MM.1S (cell line): ENCODE data around the gene ACKR2.

Source experiments
- DNase-seq: peaks from one replicate; pipeline ENCODE4 v3.0.0-alpha.2; 2015
- H2AFZ ChIP-seq: fragments of 300-600 bp; sonication (generic); 2 replicates; pipeline ENCODE4 v1.6.0; 2016; ENCODE audit warnings: antibody characterized with exemption, low read length
- H3F3A ChIP-seq: fragments of 300-600 bp; sonication (generic); 2 replicates; pipeline ENCODE4 v1.6.1; 2016; ENCODE audit warnings: mild to moderate bottlenecking, antibody characterized with exemption, low read length, moderate library complexity, mixed read lengths; ENCODE audit not compliant: insufficient read depth
- H3K27ac ChIP-seq: fragments of 300-600 bp; sonication (generic); 2 replicates; pipeline ENCODE4 v1.5.1; 2016; ENCODE audit warnings: mild to moderate bottlenecking, low read length
- H3K27me3 ChIP-seq: fragments of 300-600 bp; sonication (generic); replicated peaks from 2 replicates; pipeline ENCODE4 v1.6.0; 2016; ENCODE audit warnings: low read length; ENCODE audit not compliant: insufficient read depth
- H3K36me3 ChIP-seq: fragments of 300-600 bp; sonication (generic); replicated peaks from 2 replicates; pipeline ENCODE4 v1.6.1; 2016; ENCODE audit warnings: mild to moderate bottlenecking, low read length, mixed read lengths; ENCODE audit not compliant: insufficient read depth
- H3K4me1 ChIP-seq: fragments of 300-600 bp; sonication (generic); 2 replicates; pipeline ENCODE4 v1.6.1; 2016; ENCODE audit warnings: low read length, mixed read lengths
- H3K4me2 ChIP-seq: fragments of 300-600 bp; sonication (generic); 2 replicates; pipeline ENCODE4 v1.6.0; 2016; ENCODE audit warnings: low read depth, low read length
- H3K4me3 ChIP-seq: fragments of 300-600 bp; sonication (generic); 2 replicates; pipeline ENCODE4 v1.5.1; 2016; ENCODE audit warnings: low read length, mixed read lengths
- H3K79me2 ChIP-seq: fragments of 300-600 bp; sonication (generic); 2 replicates; pipeline ENCODE4 v1.6.1; 2016; ENCODE audit warnings: mixed run types, low read length, mixed read lengths
- H3K9ac ChIP-seq: fragments of 300-600 bp; sonication (generic); 2 replicates; pipeline ENCODE4 v1.6.1; 2016; ENCODE audit warnings: low read length, mixed read lengths
- H3K9me2 ChIP-seq: fragments of 300-600 bp; sonication (generic); replicated peaks from 2 replicates; pipeline ENCODE4 v1.6.1; 2016; ENCODE audit warnings: mild to moderate bottlenecking, low read length, mixed read lengths; ENCODE audit not compliant: insufficient read depth
- H3K9me3 ChIP-seq: fragments of 300-600 bp; sonication (generic); replicated peaks from 2 replicates; pipeline ENCODE4 v1.6.1; 2016; ENCODE audit warnings: mild to moderate bottlenecking, low read length, mixed read lengths; ENCODE audit not compliant: insufficient read depth
- H4K20me1 ChIP-seq: fragments of 300-600 bp; sonication (generic); 2 replicates; pipeline ENCODE4 v1.6.1; 2016; ENCODE audit warnings: mild to moderate bottlenecking, low read length, moderate library complexity, mixed read lengths; ENCODE audit not compliant: insufficient read depth
- CTCF ChIP-seq: fragments of 300-600 bp; sonication (generic); IDR thresholded peaks from 2 replicates; pipeline ENCODE4 v1.5.1; 2016; ENCODE audit warnings: antibody characterized with exemption, low read length, mixed read lengths
- EZH2 ChIP-seq: fragments of 300-600 bp; sonication (generic); optimal IDR thresholded peaks from 2 replicates; pipeline ENCODE3; 2017; ENCODE audit warnings: low read depth, mild to moderate bottlenecking, antibody characterized with exemption, low read length, mixed read lengths
- EZH2phosphoT487 ChIP-seq: fragments of 300-600 bp; sonication (generic); IDR thresholded peaks from 2 replicates; pipeline ENCODE4 v1.6.1; 2018; ENCODE audit warnings: antibody characterized with exemption, low read length

ACKR2 gene

GRCh38 chr3:42809202-42809601 lies at the start of gene ACKR2:
ACKR2 (plus strand) TSS chr3:42809445; CDS start chr3:42864503, 55,058 bp downstream.
- no peaks in the 10 kb centered on the region for H3K4me1 ChIP-seq
- no peak within 1 kb of the TSS for H3K9ac ChIP-seq
- no peak within 1 kb of the TSS for H2AFZ ChIP-seq
- H3K9me2 ChIP-seq, result no peaks in the 10 kb centered on the region
- no peak within 1 kb of the TSS for H3K4me2 ChIP-seq
- H3F3A ChIP-seq, result peaks cover 1% of the 10 kb centered on the region; the same call in 1 of the 2 replicates
- H3K36me3 ChIP-seq, result no peaks in the 10 kb centered on the region
- no peak within 1 kb of the TSS for H3K4me3 ChIP-seq
- H3K27me3 ChIP-seq, result no peaks in the 10 kb centered on the region
- no peak for TF ChIP-seq CTCF
- no peaks in the 10 kb centered on the region for H4K20me1 ChIP-seq
- no peaks in the 10 kb centered on the region for H3K9me3 ChIP-seq
- H3K79me2 ChIP-seq, result no peaks in the 10 kb centered on the region
- H3K27ac ChIP-seq, result no peak within 1 kb of the TSS
- no peak for DNase-seq

- no peaks in the 10 kb centered on the region for H3K36me3 ChIP-seq
- H3K9me2 ChIP-seq, result no peaks in the 10 kb centered on the region
- H2AFZ ChIP-seq, result no peak overlapping the region
- TF ChIP-seq EZH2phosphoT487 (no peak), EZH2 (no peak), CTCF (no peak)
- no peaks in the 10 kb centered on the region for H3K4me1 ChIP-seq
- no peaks in the 10 kb centered on the region for H3K27me3 ChIP-seq
- no peaks in the 10 kb centered on the region for H3K9me3 ChIP-seq
- H3K4me2 ChIP-seq, result no peak overlapping the region
- DNase-seq, result no peak
- no peak overlapping the region for H3K4me3 ChIP-seq
- H3K9ac ChIP-seq, result no peak overlapping the region
- no peaks in the 10 kb centered on the region for H3F3A ChIP-seq
- H4K20me1 ChIP-seq, result no peaks in the 10 kb centered on the region
- H3K27ac ChIP-seq, result no peak overlapping the region
- no peaks in the 10 kb centered on the region for H3K79me2 ChIP-seq
These were observed 47.1 kb upstream of the ACKR2 start for GRCh38 chr3:42762046-42762724.

- Histone ChIP-seq H2AFZ (no peak overlapping the region), H3F3A (no peaks in the 10 kb centered on the region), H3K36me3 (no peaks in the 10 kb centered on the region), H3K27me3 (no peaks in the 10 kb centered on the region), H3K4me3 (no peak overlapping the region), H4K20me1 (no peaks in the 10 kb centered on the region), H3K27ac (no peak overlapping the region), H3K9me2 (no peaks in the 10 kb centered on the region), H3K9me3 (no peaks in the 10 kb centered on the region), H3K4me1 (no peaks in the 10 kb centered on the region), H3K4me2 (no peak overlapping the region), H3K79me2 (no peaks in the 10 kb centered on the region), H3K9ac (no peak overlapping the region)
- TF ChIP-seq EZH2phosphoT487 (no peak), EZH2 (no peak), CTCF (no peak)
- DNase-seq, result no peak
These were observed 46.2 kb upstream of the ACKR2 start for GRCh38 chr3:42763021-42763420.
